Large intestine (tissue), 3 donors: Measurements from ENCODE around the gene NECAB2. TPM values are rescaled to one million over a fixed set of nuclear protein-coding genes. Genes with fewer than 3 reads are reported as not detected.

ENCODE experiments used
- DNase-seq, 2 donors: peaks; one replicate each; pipeline versions ENCODE4 v3.0.0 to v3.0.0-alpha.2; 2013
- H3K27ac ChIP-seq: one replicate; pipeline ENCODE4 v1.5.1; 2013; ENCODE audit warnings: low read length
- H3K27me3 ChIP-seq: 2 replicates; pipeline ENCODE4 v1.6.1; 2013; ENCODE audit warnings: low read length; ENCODE audit not compliant: control insufficient read depth, insufficient read depth
- H3K36me3 ChIP-seq: 2 replicates; pipeline ENCODE4 v1.6.1; 2013; ENCODE audit warnings: low read length; ENCODE audit not compliant: control insufficient read depth, insufficient read depth
- H3K4me1 ChIP-seq: one replicate; pipeline ENCODE4 v1.6.1; 2013; ENCODE audit warnings: low read length; ENCODE audit not compliant: control insufficient read depth, insufficient read depth
- H3K4me3 ChIP-seq: one replicate; pipeline ENCODE4 v1.5.1; 2013; ENCODE audit warnings: low read length
- H3K9me3 ChIP-seq: one replicate; pipeline ENCODE4 v1.6.1; 2013; ENCODE audit warnings: mild to moderate bottlenecking, low read depth, low read length, moderate library complexity; ENCODE audit not compliant: control insufficient read depth
- WGBS: methylation state at CpG from one replicate; pipeline ENCODE4 v1.1.5; 2013; ENCODE audit warnings: low lambda C conversion rate; ENCODE audit not compliant: insufficient coverage; 5-methylcytosine and 5-hydroxymethylcytosine counted together
- polyA plus RNA-seq: library from polyadenylated mRNA; unstranded; fragments of 120-200 nt; gene quantifications from one replicate; pipeline ENCODE4 v1.2.1, GENCODE V29; 2013

The NECAB2 gene
- polyA plus RNA-seq, 1 donor = 6.6 TPM

GRCh38 chr16:83959656-83960434, 8.2 kb upstream of the NECAB2 start:
- H3K27ac ChIP-seq = no peak overlapping the region
- peaks cover 10% of the 10 kb centered on the region for H3K36me3 ChIP-seq
- DNase-seq = no peak
- H3K4me3 ChIP-seq = no peak overlapping the region
- no peaks in the 10 kb centered on the region for H3K9me3 ChIP-seq
- no CpG with 5 or more reads among the region's 12 CpGs for WGBS
- no peaks in the 10 kb centered on the region for H3K27me3 ChIP-seq
- peaks cover 2% of the 10 kb centered on the region for H3K4me1 ChIP-seq

- Histone ChIP-seq H3K27me3 (no peaks in the 10 kb centered on the region), H3K4me3 (no peak overlapping the region), H3K4me1 (no peaks in the 10 kb centered on the region), H3K36me3 (peaks cover 10% of the 10 kb centered on the region), H3K9me3 (no peaks in the 10 kb centered on the region), H3K27ac (no peak overlapping the region)
- DNase-seq = no peak
- 94% methylated on average over 6 of the region's 29 CpGs for WGBS
Observed at GRCh38 chr16:83960521-83961249, 7.4 kb upstream of the NECAB2 start.

- Histone ChIP-seq H3K36me3 (peaks cover 10% of the 10 kb centered on the region), H3K9me3 (no peaks in the 10 kb centered on the region), H3K4me1 (no peaks in the 10 kb centered on the region), H3K27ac (no peak overlapping the region), H3K27me3 (no peaks in the 10 kb centered on the region), H3K4me3 (no peak overlapping the region)
- no CpG with 5 or more reads among the region's 5 CpGs for WGBS
- DNase-seq = no peak
Observed at GRCh38 chr16:83961591-83961990, 6.5 kb upstream of the NECAB2 start.

- Histone ChIP-seq H3K36me3 (peaks cover 10% of the 10 kb centered on the region), H3K27ac (no peak overlapping the region), H3K9me3 (no peaks in the 10 kb centered on the region), H3K4me1 (no peaks in the 10 kb centered on the region), H3K4me3 (no peak overlapping the region), H3K27me3 (no peaks in the 10 kb centered on the region)
- 100% methylated on average over 2 of the region's 22 CpGs for WGBS
- no peak for DNase-seq
Observed at GRCh38 chr16:83963277-83964119, 4.5 kb upstream of the NECAB2 start.

GRCh38 chr16:83964684-83965443, 3.2 kb upstream of the NECAB2 start:
- WGBS = no CpG with 5 or more reads among the region's 26 CpGs
- H3K4me1 ChIP-seq = no peaks in the 10 kb centered on the region
- H3K9me3 ChIP-seq = no peaks in the 10 kb centered on the region
- H3K27ac ChIP-seq = no peak overlapping the region
- H3K27me3 ChIP-seq = peaks cover 11% of the 10 kb centered on the region
- peaks cover 5% of the 10 kb centered on the region for H3K36me3 ChIP-seq
- DNase-seq = no peak
- no peak overlapping the region for H3K4me3 ChIP-seq

GRCh38 chr16:83965444-83966152, 2.4 kb upstream of the NECAB2 start:
- Histone ChIP-seq H3K4me1 (no peaks in the 10 kb centered on the region), H3K27me3 (peaks cover 18% of the 10 kb centered on the region), H3K4me3 (no peak overlapping the region), H3K9me3 (no peaks in the 10 kb centered on the region), H3K36me3 (peaks cover 2% of the 10 kb centered on the region), H3K27ac (no peak overlapping the region)
- WGBS = no CpG with 5 or more reads among the region's 36 CpGs
- no peak for DNase-seq

- whole genome bisulfite sequencing = no CpG with 5 or more reads among the region's 13 CpGs
- DNase-seq = no peak
- Histone ChIP-seq H3K27me3 (peaks cover 18% of the 10 kb centered on the region), H3K27ac (no peak overlapping the region), H3K4me3 (no peak overlapping the region), H3K9me3 (no peaks in the 10 kb centered on the region), H3K36me3 (peaks cover under 1% of the 10 kb centered on the region), H3K4me1 (no peaks in the 10 kb centered on the region)
Observed at GRCh38 chr16:83966153-83966696, 1.8 kb upstream of the NECAB2 start.

- Histone ChIP-seq H3K9me3 (no peaks in the 10 kb centered on the region), H3K36me3 (no peaks in the 10 kb centered on the region), H3K4me1 (no peaks in the 10 kb centered on the region), H3K27me3 (peaks cover 18% of the 10 kb centered on the region), H3K4me3 (no peak overlapping the region), H3K27ac (no peak overlapping the region)
- no peak for DNase-seq
- WGBS = no CpG with 5 or more reads among the region's 2 CpGs
Observed at GRCh38 chr16:83967091-83967490, 953 bp upstream of the NECAB2 start.

- H3K9me3 ChIP-seq = no peaks in the 10 kb centered on the region
- peaks cover 18% of the 10 kb centered on the region for H3K27me3 ChIP-seq
- no peak for DNase-seq
- no peak overlapping the region for H3K4me3 ChIP-seq
- H3K36me3 ChIP-seq = no peaks in the 10 kb centered on the region
- no CpG with 5 or more reads among the region's 87 CpGs for WGBS
- no peak overlapping the region for H3K27ac ChIP-seq
- no peaks in the 10 kb centered on the region for H3K4me1 ChIP-seq
Observed at GRCh38 chr16:83968306-83968851, 335 bp downstream of the NECAB2 start.
